Occipital lobe (tissue), 2 donors: ENCODE data around the gene FMNL2. TPM values are rescaled to one million over a fixed set of nuclear protein-coding genes. Genes with fewer than 3 reads are reported as not detected.

Source experiments
- DNase-seq: peaks from one replicate; lab custom pipeline; 2025; lab: John Stamatoyannopoulos, UW
- total RNA-seq: library from RNA; depleted of rRNA; stranded (reverse); fragments of >200 nt; gene quantifications from one replicate; pipeline ENCODE4 v1.2.3, GENCODE V29; 2014

Gene FMNL2
- total RNA-seq, 1 donor from 2014 or later: 114 TPM

DNA sequence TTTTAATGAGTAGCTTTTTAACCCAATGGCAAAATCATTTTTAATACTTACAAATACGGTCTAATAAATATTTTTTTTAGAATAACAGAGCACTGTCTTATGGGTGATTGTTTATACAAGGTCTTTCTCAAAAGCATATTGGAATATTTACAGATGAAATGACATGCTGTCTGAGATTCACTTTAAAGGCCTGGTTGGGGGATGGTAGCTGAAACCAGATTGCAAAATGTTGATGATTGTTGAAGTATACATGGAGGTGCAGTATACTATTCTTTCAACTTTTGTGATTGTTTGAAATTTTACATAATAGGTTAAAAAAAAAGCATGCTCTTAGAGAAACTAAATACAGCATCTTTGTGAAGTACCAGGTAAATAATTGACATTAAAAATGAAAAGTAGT lies 111.2 kb downstream of the FMNL2 start:
- DNase-seq: no peak

DNA sequence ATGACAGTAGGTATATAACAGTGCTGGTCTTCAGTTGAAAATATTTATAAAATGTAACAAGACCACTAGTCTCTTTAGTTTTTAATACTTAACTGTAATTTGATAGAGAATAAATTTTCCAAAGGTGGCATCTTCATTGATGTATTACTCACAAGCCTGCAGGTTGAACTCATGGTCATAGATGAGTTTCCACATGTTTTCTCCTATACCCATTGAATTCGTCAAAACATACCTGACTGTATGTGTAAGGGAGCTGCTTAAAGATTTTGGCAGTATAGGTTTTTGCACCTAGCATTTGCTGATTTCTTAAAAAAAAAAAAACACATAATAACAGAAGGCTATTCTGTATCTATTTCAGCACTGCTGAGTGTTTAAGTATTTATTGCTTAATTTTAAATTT lies 112.9 kb downstream of the FMNL2 start:
- no peak for DNase-seq

DNA sequence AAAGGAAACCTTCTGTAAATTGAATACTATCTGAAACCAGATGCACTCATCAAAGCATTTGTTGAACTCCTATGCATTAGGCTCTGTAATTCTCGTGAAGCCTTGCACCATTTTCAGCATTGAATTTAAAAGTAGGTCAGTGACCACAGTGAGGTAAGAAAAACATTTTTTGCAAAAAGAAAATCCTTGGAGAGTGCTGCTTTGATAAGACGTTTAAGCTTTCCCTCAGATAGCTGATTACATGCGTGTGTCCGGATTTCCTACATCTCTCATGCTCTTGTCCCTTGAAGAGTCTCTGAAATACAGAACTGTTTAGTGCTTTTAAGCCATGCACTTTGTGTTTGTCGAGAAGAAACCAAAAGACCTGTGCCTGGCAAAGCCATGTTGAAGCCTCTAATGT lies 113.6 kb downstream of the FMNL2 start:
- no peak for DNase-seq

DNA sequence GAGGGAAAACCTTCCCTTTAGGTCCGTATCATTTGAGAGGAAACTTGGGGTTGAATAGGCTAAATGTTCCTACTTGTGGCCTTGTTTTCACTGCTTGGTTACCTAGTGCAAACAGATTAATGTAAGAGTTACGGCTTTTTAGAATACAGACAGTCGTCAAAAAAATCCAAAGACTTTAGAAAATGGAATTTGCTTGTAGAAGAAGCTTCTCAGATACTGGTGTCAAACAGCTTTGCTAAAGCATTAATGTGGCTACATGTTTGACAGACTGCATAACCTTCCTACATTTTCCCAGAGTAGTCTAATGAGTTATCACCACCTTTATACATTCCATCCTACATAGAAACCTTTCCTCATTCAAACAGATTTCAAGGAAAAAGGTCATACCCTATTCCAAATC lies 114.6 kb downstream of the FMNL2 start:
- DNase-seq: no peak

GRCh38 chr2:152450176-152450575 lies 115.2 kb downstream of the FMNL2 start:
- no peak for DNase-seq

DNA sequence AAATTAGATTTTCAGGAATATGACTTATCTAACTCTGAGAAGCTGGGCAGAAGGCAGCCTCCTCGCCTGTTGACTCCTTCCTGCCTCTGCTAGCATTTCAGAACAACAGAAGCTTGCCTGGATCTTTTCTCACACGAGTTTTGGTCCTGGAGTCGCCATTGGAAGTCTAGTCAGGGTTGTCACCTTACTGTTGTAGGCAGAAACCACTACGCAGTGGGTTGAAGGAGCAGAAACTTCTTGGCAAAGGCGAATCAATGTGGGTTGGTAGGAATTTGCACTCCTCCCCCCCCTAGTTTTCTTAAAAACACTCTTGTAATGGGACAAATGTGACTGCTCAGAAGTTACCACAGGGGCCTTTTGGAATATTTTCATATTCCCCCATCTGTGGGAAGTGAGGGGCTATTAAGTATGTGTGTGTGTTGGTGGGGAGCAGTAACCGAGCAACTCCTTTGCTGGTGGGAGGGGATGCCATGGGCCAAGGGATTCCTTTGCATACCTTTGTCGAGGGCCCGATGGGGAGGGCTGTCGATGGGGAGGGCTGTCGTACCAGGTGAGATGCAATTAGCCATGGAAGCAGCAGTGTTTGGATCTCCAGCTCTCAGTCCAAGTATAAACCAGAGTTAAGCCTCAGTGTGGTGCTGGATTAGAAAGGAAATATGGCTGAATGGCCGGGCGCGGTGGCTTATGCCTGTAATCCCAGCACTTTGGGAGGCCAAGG lies 117.4 kb downstream of the FMNL2 start:
- no peak for DNase-seq

DNA sequence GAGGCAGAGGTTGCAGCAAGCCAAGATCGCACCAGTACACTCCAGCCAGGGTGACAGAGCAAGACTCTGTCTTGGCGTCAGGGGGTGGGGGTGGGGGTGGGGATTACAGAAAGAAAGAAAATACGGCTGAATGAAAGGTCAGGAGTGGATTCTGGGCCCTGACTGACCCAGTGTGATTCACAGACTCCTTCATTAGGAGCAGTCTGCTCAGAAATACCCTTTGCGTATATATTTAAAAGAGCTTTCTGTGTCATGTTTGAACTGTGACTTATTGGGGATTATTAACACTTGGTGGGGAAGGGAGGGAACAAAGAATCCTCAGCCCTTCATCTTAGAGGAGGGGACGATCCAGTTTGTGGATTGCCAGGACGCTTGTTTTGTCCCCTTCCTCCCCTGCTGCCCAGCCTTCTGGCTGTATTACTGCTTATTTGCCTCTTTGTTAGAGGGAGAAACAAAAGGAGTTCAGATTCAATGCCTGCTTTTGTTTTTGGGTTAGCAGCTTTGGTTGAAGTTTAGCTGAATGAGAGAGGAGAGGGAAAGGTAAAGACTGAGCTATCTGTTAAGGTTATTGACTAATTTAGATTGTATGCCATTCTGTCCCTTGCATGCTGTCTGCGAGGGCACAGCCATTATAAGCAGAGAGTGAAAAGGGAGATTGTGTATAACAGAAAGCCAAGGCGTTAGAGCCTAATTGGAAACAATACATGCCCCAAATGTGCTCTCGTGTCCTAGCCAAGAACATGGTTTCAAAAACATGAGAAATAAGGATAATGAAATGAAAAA lies 118.3 kb downstream of the FMNL2 start:
- peak; percentile 44 for DNase-seq

- no peak for DNase-seq
Measured at GRCh38 chr2:152454371-152454770, 119.4 kb downstream of the FMNL2 start.

- DNase-seq: no peak
Measured at GRCh38 chr2:152454960-152455359, 120.0 kb downstream of the FMNL2 start.

- DNase-seq: no peak
Measured at GRCh38 chr2:152455738-152456137, 120.8 kb downstream of the FMNL2 start.

- DNase-seq: no peak
Measured at GRCh38 chr2:152456262-152456661, 121.3 kb downstream of the FMNL2 start.

DNA sequence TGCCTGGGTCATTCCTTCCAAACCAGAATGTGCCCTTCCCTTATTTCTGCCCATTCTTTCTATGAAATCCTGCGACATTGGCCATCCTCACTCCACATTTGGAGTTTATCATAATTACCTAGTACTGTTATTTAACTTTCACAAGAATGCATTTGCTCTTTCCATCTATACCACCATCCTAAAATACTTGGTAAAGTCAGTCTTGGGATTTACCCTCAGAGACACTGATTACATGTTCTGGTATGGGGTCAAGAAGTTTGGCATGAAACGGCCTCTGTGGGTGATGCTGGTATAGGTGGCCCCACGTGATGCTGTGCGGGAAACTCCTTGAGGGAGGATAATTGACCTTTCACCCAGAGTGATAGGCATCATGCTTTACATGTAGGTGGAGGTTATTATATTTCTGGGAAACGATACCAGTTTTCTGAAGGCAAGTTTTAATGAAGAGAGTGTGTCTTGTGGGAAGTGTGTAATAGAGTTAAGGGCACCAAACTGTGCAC lies 123.5 kb downstream of the FMNL2 start:
- no peak for DNase-seq

- no peak for DNase-seq
Measured at GRCh38 chr2:152459091-152459490, 124.1 kb downstream of the FMNL2 start.

- DNase-seq: no peak
Measured at GRCh38 chr2:152460567-152460966, 125.6 kb downstream of the FMNL2 start.

- DNase-seq: no peak
Measured at GRCh38 chr2:152462120-152462519, 127.1 kb downstream of the FMNL2 start.

DNA sequence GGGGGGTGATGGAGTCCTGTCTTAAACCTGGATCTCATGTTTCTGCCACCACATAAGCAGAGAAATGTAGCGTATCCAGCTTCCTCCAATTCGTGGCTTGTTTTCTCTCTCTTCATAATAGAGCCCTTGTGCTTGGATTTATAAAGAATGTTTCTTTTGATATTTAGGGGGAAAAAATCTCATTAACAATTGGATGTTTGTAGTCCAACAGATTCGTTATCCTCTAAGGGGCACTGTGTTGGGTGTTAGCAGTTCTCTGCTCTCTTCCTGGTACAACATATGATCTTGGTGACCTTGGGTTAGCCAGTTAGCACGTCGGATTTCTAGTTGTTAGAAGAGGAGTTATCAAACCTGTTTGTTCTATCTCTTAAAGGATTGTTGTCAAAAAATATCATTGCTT lies 127.8 kb downstream of the FMNL2 start:
- no peak for DNase-seq

DNA sequence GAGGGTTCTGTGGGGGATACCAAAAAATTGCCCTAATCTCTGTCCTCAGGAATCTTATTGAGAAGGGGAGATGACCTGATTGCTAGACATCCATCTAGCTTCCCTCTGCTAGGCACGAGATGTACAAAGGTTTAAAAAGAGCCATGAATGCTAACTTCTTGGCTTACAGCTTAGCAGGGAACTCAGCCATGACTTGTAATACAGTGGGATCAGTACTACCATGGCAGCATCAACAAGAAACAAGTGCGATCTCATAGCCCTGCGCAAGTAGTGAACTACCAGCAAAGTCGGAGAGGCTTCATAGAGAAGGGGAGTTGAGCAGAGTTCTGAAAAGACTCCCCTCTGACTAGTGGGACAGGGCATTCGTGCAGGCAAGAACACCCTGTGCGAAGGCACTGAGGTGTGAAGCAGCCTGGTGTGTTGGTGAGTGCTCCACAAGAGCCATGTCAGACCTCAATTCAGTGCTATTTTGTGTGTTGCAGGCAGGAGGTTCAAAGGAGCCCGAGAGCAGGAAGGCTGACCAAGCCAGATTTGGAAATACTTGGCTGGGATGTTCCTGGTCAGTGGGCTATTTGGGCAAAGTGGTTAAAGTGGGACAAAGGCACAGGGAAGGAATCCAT lies 130.0 kb downstream of the FMNL2 start:
- DNase-seq: no peak

DNA sequence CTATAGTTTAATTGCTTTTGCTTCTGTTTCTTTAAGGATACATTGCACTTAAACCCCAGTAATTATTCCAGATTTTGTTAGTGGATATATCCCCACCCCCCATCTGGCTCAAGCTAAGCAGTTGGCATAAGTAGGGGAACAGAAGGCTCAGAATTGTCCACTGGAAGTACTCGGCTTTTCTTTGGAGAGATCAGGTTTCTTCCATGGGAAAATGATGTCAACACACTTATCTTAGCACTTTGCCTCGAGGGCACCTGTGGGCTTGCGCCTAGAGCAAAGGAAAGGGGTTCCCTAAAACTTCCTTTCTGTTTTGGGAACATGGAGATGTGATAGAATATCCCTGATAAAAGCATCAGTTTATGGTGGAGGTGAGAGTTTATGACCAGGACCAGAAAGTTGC lies 130.6 kb downstream of the FMNL2 start:
- DNase-seq: no peak

- DNase-seq: no peak
Measured at GRCh38 chr2:152466041-152466440, 131.1 kb downstream of the FMNL2 start.

DNA sequence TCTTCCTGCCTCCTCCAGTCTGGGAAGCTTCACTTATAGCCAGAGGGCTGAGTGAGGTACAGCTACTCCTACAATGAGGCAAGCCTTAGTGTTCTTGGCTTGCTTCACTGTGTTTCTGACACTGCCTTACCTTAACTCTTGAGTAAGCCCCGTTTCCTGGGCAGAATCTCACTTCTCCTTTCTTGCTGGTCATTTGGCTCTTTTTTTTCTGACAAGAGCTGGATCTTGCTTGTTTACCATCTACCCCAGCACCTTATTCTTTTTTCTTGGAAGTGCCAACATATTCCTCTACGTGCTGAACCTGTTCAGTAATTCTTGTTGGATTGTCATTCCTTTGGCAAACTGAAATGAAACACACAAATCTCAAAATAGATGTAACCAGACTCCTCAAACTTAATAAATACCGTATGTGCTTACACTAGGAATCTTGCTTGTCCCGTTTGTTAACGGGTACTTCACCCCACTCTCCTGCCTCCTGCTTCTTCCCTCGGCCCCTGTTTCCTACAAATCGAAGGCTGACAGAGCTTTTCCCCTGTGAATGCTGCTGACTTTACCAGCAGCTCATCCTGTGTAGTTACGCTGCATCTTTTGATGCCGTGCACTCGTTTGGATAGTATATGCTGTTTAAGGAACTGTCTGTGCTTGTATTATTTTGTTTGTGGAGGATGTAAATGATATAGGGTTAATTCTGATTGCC lies 132.2 kb downstream of the FMNL2 start:
- DNase-seq: no peak

DNA sequence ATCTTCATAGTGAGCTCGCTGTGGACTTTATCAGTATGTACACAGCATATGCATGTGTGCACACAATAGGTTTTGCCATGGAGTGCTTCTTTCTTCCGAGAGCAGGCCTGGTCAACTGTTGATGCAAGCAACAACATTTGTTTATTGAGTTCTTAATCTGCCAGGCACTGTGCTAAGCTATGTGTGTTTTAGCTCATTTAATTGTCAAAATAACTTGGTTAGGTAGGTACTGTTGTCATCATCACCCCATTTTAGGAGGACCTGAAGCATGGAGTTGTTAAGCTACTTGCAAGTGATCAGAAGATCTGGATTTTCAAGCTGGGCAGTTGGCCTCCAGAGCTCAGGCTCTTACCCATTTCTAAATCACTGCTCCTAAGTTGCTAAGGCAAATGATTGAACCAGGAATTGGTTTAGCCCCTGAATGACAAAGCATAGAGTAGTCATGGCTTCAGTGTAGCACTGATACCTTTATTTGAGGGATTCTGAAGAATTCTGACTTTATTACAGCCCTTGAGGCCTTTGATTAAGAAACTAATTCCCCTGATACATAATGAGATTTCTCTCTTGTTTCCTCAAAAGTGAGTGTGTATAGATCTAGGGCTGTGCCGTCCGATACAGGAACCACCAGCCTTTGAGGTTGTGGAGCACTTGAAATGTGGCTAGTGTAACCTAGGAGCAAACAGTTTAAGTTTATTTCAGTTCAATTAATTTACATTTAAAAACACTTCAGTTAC lies 132.9 kb downstream of the FMNL2 start:
- no peak for DNase-seq
